ENCODE results near the gene SERTAD3. TPM values are rescaled to one million over a fixed set of nuclear protein-coding genes. Genes with fewer than 3 reads are reported as not detected.
A peak's percentile ranks its signal among the peaks of the same experiment; 100 is the strongest.

The SERTAD3 gene
- total RNA-seq, 4 donors from 2014 or later, result 16.4 to 29.8 (median 19.1) TPM

GRCh38 chr19:40445780-40446262 is 1.7 kb upstream of the SERTAD3 start:
- Histone ChIP-seq H3K4me1 (peaks cover 28% of the 10 kb centered on the region), H3K27ac (no peak overlapping the region), H3K4me3 (no peak overlapping the region), H3K36me3 (peaks cover 33% of the 10 kb centered on the region), H3K9me3 (no peaks in the 10 kb centered on the region), H3K27me3 (no peaks in the 10 kb centered on the region)
- no peak for DNase-seq (ENCODE audit: low spot score in 2 of 2)
- 55% methylated on average over 9 of the region's 9 CpGs for whole genome bisulfite sequencing
- no peak for TF ChIP-seq POLR2A (IDR thresholded peaks at IDR 0.05)
- no peak for TF ChIP-seq CTCF (IDR thresholded peaks at IDR 0.05)
- no peak for TF ChIP-seq POLR2AphosphoS5 (IDR thresholded peaks at IDR 0.05)
- TF ChIP-seq EP300 (IDR thresholded peaks at IDR 0.05), result no peak

DNA sequence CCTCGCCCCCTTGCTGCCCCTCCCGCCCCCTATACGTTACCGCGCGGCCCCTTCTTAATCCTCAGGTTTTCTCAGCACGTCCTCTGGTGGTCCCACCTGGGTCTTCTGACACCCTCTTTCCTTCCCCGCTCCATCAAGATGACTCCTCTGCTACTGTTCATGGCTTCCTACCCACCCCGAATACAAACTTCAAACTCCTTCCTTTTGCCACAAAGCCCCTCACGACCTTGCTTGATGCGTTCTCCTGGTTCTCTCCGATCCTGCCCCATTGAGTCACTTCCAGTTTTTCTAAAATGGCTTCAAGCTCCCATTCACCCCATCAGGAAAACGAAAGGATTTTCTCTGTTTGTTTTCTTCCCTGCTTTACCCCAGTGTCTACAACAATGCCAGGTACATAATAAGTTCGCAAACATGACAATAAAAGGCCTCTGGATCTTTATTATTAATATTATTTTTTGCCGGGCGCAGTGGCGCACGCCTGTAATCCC is 734 bp upstream of the SERTAD3 start:
- H3K27ac ChIP-seq, result peak overlapping the region; percentile 97
- H3K4me1 ChIP-seq, result peaks cover 28% of the 10 kb centered on the region
- H3K27me3 ChIP-seq, result no peaks in the 10 kb centered on the region
- WGBS, result 19% methylated on average over 18 of the region's 18 CpGs
- no peak for DNase-seq (ENCODE audit: low spot score in 2 of 2)
- no peak for TF ChIP-seq EP300 (IDR thresholded peaks at IDR 0.05)
- no peak for TF ChIP-seq POLR2AphosphoS5 (IDR thresholded peaks at IDR 0.05)
- no peak for TF ChIP-seq POLR2A (IDR thresholded peaks at IDR 0.05)
- TF ChIP-seq CTCF (IDR thresholded peaks at IDR 0.05), result no peak
- peak overlapping the region; percentile 94 for H3K4me3 ChIP-seq
- H3K36me3 ChIP-seq, result peaks cover 41% of the 10 kb centered on the region
- H3K9me3 ChIP-seq, result no peaks in the 10 kb centered on the region

DNA sequence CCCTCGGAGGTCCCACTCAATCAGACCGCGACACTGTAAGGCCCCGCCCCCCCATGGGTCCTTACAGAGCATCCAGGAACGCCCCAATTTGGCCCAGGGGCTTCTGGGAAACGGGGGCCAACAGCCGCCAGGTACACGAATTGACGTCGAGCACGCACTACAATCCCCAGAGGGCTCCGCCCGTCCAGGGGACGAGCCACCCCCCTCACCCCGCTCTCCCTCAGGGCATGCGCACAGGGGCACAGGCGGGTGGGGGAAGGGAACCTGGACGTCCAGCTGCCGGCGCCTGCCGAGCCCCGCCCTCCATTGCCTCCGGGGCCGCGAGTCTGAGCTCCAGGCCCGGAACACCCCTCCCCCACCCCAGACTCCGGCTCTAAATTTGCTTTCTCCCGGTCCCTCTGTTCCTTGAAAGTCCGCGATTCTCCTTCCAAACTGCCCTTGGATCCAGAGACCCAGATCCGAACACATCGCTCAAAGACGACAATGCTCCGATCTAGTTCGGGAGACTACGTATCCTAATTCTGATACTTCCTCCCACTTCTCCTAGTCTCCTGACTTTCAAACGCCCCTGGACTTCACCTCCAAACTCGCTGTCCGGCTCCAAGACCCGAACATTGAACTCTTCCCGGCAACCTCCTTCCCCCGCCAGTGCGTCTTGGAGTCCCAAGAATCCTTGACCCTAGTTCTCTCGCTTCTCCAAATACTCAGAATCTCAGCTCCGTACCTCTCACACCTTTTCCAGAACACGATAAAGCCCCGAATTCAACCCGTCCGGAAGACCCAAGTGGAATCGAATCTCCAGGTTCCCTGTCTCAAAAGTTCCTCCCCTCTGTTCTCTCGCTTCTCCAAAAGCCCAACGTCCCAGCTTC is 770 bp downstream of the SERTAD3 start:
- TF ChIP-seq POLR2AphosphoS5 (IDR thresholded peaks at IDR 0.05), result peak; percentile 15 to 86 (median 60)
- no peak for TF ChIP-seq POLR2A (IDR thresholded peaks at IDR 0.05)
- under 1% methylated on average over 31 of the region's 52 CpGs for WGBS
- Histone ChIP-seq H3K27me3 (no peaks in the 10 kb centered on the region), H3K4me3 (peak overlapping the region; percentile 94), H3K27ac (peak overlapping the region; percentile 97), H3K9me3 (no peaks in the 10 kb centered on the region), H3K4me1 (peaks cover 28% of the 10 kb centered on the region), H3K36me3 (peaks cover 35% of the 10 kb centered on the region)
- DNase-seq (ENCODE audit: low spot score in 2 of 2), result peak; percentile 100

DNA sequence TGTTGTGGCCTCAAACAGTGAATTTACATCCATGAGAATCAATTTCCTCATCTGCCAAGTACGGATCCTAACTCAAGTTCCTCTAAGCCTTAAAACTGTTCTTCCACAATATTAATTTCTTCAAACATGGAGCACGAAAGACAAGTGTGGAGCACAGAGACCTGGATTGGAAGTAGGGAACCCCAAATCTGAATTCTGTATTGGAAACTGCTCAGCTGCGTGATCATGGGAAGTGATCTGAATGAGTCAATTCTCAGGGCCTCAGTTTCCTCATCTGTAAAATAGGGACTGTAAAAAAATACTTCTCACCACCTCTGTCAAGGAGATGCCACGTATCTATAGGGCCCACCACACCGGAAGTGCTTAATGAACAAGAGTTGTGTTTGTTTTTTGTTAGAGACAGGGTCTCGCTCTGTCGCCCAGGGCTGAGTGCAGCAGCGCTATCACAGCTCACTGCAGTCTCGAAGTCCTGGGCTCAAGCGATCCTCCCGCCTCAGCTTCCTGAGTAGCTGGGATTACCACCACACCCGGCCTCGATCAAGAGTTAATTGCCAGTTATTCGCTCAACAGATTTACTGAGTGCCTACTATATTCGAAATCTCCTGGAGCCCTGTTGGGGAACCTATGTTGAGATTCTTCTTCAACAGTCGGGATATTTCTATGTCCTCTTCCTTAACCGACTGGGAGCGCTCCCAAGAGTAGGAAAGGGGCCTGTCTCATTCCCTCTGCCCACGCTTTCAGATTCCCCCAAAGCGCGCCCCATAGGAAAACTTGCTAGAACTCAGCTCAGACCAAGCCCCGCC is 1.6 kb downstream of the SERTAD3 start:
- peak overlapping the region; percentile 97 for H3K27ac ChIP-seq
- WGBS, result 13% methylated on average over 17 of the region's 22 CpGs
- H3K36me3 ChIP-seq, result peaks cover 26% of the 10 kb centered on the region
- TF ChIP-seq POLR2A (IDR thresholded peaks at IDR 0.05) (no peak), EP300 (IDR thresholded peaks at IDR 0.05) (no peak), POLR2AphosphoS5 (IDR thresholded peaks at IDR 0.05) (no peak), CTCF (IDR thresholded peaks at IDR 0.05) (no peak)
- no peaks in the 10 kb centered on the region for H3K27me3 ChIP-seq
- H3K9me3 ChIP-seq, result no peaks in the 10 kb centered on the region
- H3K4me3 ChIP-seq, result peak overlapping the region; percentile 94
- peaks cover 28% of the 10 kb centered on the region for H3K4me1 ChIP-seq
- DNase-seq (ENCODE audit: low spot score in 2 of 2), result no peak

- Histone ChIP-seq H3K4me1 (peaks cover 28% of the 10 kb centered on the region), H3K9me3 (no peaks in the 10 kb centered on the region), H3K4me3 (no peak overlapping the region), H3K36me3 (peaks cover 21% of the 10 kb centered on the region), H3K27ac (no peak overlapping the region), H3K27me3 (no peaks in the 10 kb centered on the region)
- 77% methylated on average over 11 of the region's 11 CpGs for WGBS
- no peak for DNase-seq (ENCODE audit: low spot score in 2 of 2)
- TF ChIP-seq EP300 (IDR thresholded peaks at IDR 0.05) (no peak), POLR2A (IDR thresholded peaks at IDR 0.05) (no peak), CTCF (IDR thresholded peaks at IDR 0.05) (no peak), POLR2AphosphoS5 (IDR thresholded peaks at IDR 0.05) (no peak)
Observed at GRCh38 chr19:40441719-40442253, 2.3 kb downstream of the SERTAD3 start.
